Motor neuron (in vitro differentiated cells): ENCODE measurements around the gene BCAS3. TPM values are rescaled to one million over a fixed set of nuclear protein-coding genes. Genes with fewer than 3 reads are reported as not detected.
A peak's percentile ranks its signal among the peaks of the same experiment; 100 is the strongest.
"Not testable (repeated sequence)": the region's sequence is repeated elsewhere in the genome, so short reads cannot be mapped to it uniquely, and the experiment has no call there.

ENCODE experiments used
- ATAC-seq, 8 experiments: fragments of 200-7000 bp; cut with Tn5 transposase; replicated peaks in 6 of 8; 2 replicates each; pipeline ENCODE4 v1.8.0; 2021; ENCODE audit warnings: mild to moderate bottlenecking in 8 of 8, moderate library complexity in 8 of 8
- H3K27ac ChIP-seq, 2 donors: fragments of 250-450 bp; sonication (Bioruptor Pico); 2 replicates each; pipeline ENCODE4 v1.9.0; 2021; ENCODE audit warnings: antibody characterized with exemption in 2 of 2, mild to moderate bottlenecking in 2 of 2, moderate library complexity in 1 of 2
- H3K4me1 ChIP-seq, 2 donors: fragments of 250-450 bp; sonication (Bioruptor Pico); replicated peaks in 1 of 2; 2 replicates each; pipeline ENCODE4 v1.6.1; 2021; ENCODE audit warnings: antibody characterized with exemption in 2 of 2, mild to moderate bottlenecking in 2 of 2, moderate library complexity in 1 of 2
- H3K4me3 ChIP-seq, 5 donors: fragments of 250-450 bp; sonication (Bioruptor Pico); 2 replicates each; pipeline ENCODE4 v1.9.0; 2021; ENCODE audit warnings: antibody characterized with exemption in 5 of 5, mild to moderate bottlenecking in 5 of 5, moderate library complexity in 4 of 5
- WGBS, 10 experiments: fragments of 450-650 bp; shearing (Covaris generic); methylation state at CpG; one replicate each; pipeline ENCODE4 v1.0.0; 2022; 5-methylcytosine and 5-hydroxymethylcytosine counted together
- in situ Hi-C, 9 experiments: fragments of 400-800 bp; cut with MboI; loops; one replicate each; pipeline ENCODE4 v1.15.0; 2021; ENCODE audit warnings: low sequenced_read_pairs in 9 of 9, low pct_unique_long_range_greater_than_20kb in 2 of 9; ENCODE audit not compliant: unreplicated experiment in 9 of 9
- total RNA-seq, 8 experiments: library from RNA; unstranded; fragments of 300-600 nt; gene quantifications; 2 replicates each; pipeline versions ENCODE4 v1.2.3 to v1.2.4, GENCODE V29; 2022

BCAS3 gene
- total RNA-seq, 8 experiments from 2014 or later = 18.1 to 45.4 (median 26.8) TPM

- in situ Hi-C loops = no loop called here
- ATAC-seq = no peak
- WGBS, 10 experiments = 66 to 100% (median 93%) methylated on average over 1 to 2 of the region's 2 CpGs; no CpG with 5 or more reads in 1 of the 10 experiments
These were observed 25.0 kb upstream of the BCAS3 start for GRCh38 chr17:60652454-60653247.

GRCh38 chr17:60653569-60653968, 24.1 kb upstream of the BCAS3 start:
- Histone ChIP-seq H3K4me1 (no peaks in the 10 kb centered on the region), H3K4me3 (no peak overlapping the region), H3K27ac (no peak overlapping the region)
- WGBS, 10 experiments = 89 to 100% (median 100%) methylated on average over 1 of the region's 1 CpG; no CpG with 5 or more reads in 1 of the 10 experiments
- in situ Hi-C loops = no loop called here
- ATAC-seq = no peak

More at GRCh38 chr17:60652454-60653247, 25.0 kb upstream of the BCAS3 start:
- Histone ChIP-seq H3K4me1 (no peaks in the 10 kb centered on the region), H3K4me3 (no peak overlapping the region), H3K27ac (no peak overlapping the region)

GRCh38 chr17:60656499-60656898, 21.2 kb upstream of the BCAS3 start:
- WGBS, 10 experiments = 86 to 100% (median 97%) methylated on average over 1 to 5 of the region's 5 CpGs
- Histone ChIP-seq H3K4me1 (no peaks in the 10 kb centered on the region), H3K27ac (no peak overlapping the region), H3K4me3 (no peak overlapping the region)
- in situ Hi-C loops = no loop called here
- ATAC-seq = no peak

- H3K4me3 ChIP-seq = no peak overlapping the region
- ATAC-seq = no peak
- no peaks in the 10 kb centered on the region for H3K4me1 ChIP-seq
- WGBS, 10 experiments = 85 to 100% (median 100%) methylated on average over 1 of the region's 1 CpG; no CpG with 5 or more reads in 2 of the 10 experiments
- in situ Hi-C loops = no loop called here
- H3K27ac ChIP-seq = no peak overlapping the region
These were observed 18.5 kb upstream of the BCAS3 start for GRCh38 chr17:60659156-60659555.

GRCh38 chr17:60661489-60661888, 16.2 kb upstream of the BCAS3 start:
- no peaks in the 10 kb centered on the region for H3K4me1 ChIP-seq
- no peak overlapping the region for H3K27ac ChIP-seq
- no peak overlapping the region for H3K4me3 ChIP-seq
- no peak for ATAC-seq
- WGBS, 10 experiments = 83 to 100% (median 94%) methylated on average over 1 to 2 of the region's 2 CpGs; no CpG with 5 or more reads in 3 of the 10 experiments
- in situ Hi-C loops = no loop called here

- H3K4me1 ChIP-seq = no peaks in the 10 kb centered on the region
- H3K4me3 ChIP-seq = no peak overlapping the region
- in situ Hi-C loops = no loop called here
- peak in 2 of 8 experiments; percentile 55 to 74 for ATAC-seq
- H3K27ac ChIP-seq = no peak overlapping the region
- 0 to 100% (median 73%) methylated on average over 1 of the region's 1 CpG; no CpG with 5 or more reads in 2 of the 10 experiments for WGBS, 10 experiments
These were observed 13.6 kb upstream of the BCAS3 start for GRCh38 chr17:60664022-60664421.

GRCh38 chr17:60665602-60666001, 12.0 kb upstream of the BCAS3 start:
- ATAC-seq = no peak
- in situ Hi-C loops = no loop called here
- WGBS, 10 experiments = 46 to 100% (median 97%) methylated on average over 1 to 4 of the region's 5 CpGs; no CpG with 5 or more reads in 3 of the 10 experiments
- Histone ChIP-seq H3K4me3 (no peak overlapping the region), H3K27ac (no peak overlapping the region), H3K4me1 (no peaks in the 10 kb centered on the region)

GRCh38 chr17:60668741-60669140, 8.9 kb upstream of the BCAS3 start:
- H3K27ac ChIP-seq, in situ Hi-C loops, ATAC-seq, H3K4me1 ChIP-seq, H3K4me3 ChIP-seq: not testable (repeated sequence)
- 74 to 100% (median 95%) methylated on average over 3 to 4 of the region's 7 CpGs; no CpG with 5 or more reads in 5 of the 10 experiments for WGBS, 10 experiments

- WGBS, 10 experiments = 0 to 100% (median 36%) methylated on average over 1 to 2 of the region's 2 CpGs; no CpG with 5 or more reads in 2 of the 10 experiments
- Histone ChIP-seq H3K4me3 (no peak overlapping the region), H3K27ac (no peak overlapping the region), H3K4me1 (no peaks in the 10 kb centered on the region)
- ATAC-seq = no peak
- in situ Hi-C loops = no loop called here
These were observed 6.2 kb upstream of the BCAS3 start for GRCh38 chr17:60671482-60671881.

- WGBS, 10 experiments = 10 to 100% (median 65%) methylated on average over 2 to 6 of the region's 7 CpGs; no CpG with 5 or more reads in 1 of the 10 experiments
- H3K4me3 ChIP-seq, ATAC-seq, in situ Hi-C loops, H3K4me1 ChIP-seq, H3K27ac ChIP-seq: not testable (repeated sequence)
These were observed 3.0 kb upstream of the BCAS3 start for GRCh38 chr17:60674637-60675036.

GRCh38 chr17:60675997-60676396, 1.7 kb upstream of the BCAS3 start:
- Histone ChIP-seq H3K27ac (no peak overlapping the region), H3K4me3 (no peak overlapping the region), H3K4me1 (peaks cover 2 to 4% of the 10 kb centered on the region in 2 donors)
- ATAC-seq = no peak
- in situ Hi-C loops = no loop called here
- 81 to 100% (median 96%) methylated on average over 1 to 6 of the region's 6 CpGs for WGBS, 10 experiments

GRCh38 chr17:60676758-60677307, 818 bp upstream of the BCAS3 start:
- Histone ChIP-seq H3K4me3 (peak overlapping the region; percentile 49 to 85 (median 57)), H3K27ac (peak overlapping the region in 1 of 2 donors; percentile 40), H3K4me1 (peaks cover 2 to 4% of the 10 kb centered on the region in 2 donors)
- no peak for ATAC-seq
- WGBS, 10 experiments = 0 to 53% (median 13%) methylated on average over 2 to 8 of the region's 17 CpGs; no CpG with 5 or more reads in 1 of the 10 experiments
- in situ Hi-C loops = no loop called here

- in situ Hi-C loops = no loop called here
- peak in 1 of 8 experiments; percentile 42 for ATAC-seq
- Histone ChIP-seq H3K4me3 (peak overlapping the region; percentile 49 to 85 (median 57)), H3K4me1 (peaks cover 2 to 4% of the 10 kb centered on the region in 2 donors), H3K27ac (peak overlapping the region; percentile 64 to 78)
- 0 to 35% (median 11%) methylated on average over 1 to 2 of the region's 6 CpGs; no CpG with 5 or more reads in 7 of the 10 experiments for WGBS, 10 experiments
These were observed 430 bp downstream of the BCAS3 start for GRCh38 chr17:60678118-60678444.
